D721Med (cell line): ENCODE data around the gene SEC14L1.

Experiments
- DNase-seq: peaks from one replicate; pipeline ENCODE4 v3.0.0; 2011; ENCODE audit warnings: low spot score; ENCODE audit not compliant: insufficient read length
- FAIRE-seq: peaks from 2 replicates; lab custom pipeline; 2011; peaks lifted over from hg19 to GRCh38; lab: Jason Lieb, UNC
- TF ChIP-seq, protein P1 (sequence below): IDR thresholded peaks from 2 replicates; pipeline ENCODE4 v1.5.1; 2012; ENCODE audit warnings: mild to moderate bottlenecking, control low read depth; ENCODE audit not compliant: insufficient read depth; ENCODE audit errors: missing control alignments

Gene SEC14L1

DNA sequence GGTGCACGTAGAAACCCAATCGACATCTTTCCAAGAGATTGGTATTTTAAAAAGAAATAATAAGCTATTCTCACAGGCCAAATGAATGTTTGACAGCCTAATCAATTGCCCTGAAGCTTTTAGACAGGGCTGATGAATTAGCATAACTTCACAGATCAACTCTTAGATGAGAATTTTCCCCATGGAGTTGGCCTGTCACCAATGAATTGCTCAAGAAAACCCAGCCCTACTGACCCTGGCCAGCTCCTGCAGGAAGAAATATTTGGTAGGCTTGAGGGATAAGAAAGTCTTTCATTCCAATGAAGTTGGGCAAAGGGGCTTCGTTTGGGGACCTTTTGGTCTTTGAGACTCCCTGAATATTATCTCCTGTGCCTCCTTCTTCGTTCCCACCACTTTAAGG is 23.4 kb upstream of the SEC14L1 start:
- no peak for FAIRE-seq
- DNase-seq, result no peak
- TF ChIP-seq, protein P1, sequence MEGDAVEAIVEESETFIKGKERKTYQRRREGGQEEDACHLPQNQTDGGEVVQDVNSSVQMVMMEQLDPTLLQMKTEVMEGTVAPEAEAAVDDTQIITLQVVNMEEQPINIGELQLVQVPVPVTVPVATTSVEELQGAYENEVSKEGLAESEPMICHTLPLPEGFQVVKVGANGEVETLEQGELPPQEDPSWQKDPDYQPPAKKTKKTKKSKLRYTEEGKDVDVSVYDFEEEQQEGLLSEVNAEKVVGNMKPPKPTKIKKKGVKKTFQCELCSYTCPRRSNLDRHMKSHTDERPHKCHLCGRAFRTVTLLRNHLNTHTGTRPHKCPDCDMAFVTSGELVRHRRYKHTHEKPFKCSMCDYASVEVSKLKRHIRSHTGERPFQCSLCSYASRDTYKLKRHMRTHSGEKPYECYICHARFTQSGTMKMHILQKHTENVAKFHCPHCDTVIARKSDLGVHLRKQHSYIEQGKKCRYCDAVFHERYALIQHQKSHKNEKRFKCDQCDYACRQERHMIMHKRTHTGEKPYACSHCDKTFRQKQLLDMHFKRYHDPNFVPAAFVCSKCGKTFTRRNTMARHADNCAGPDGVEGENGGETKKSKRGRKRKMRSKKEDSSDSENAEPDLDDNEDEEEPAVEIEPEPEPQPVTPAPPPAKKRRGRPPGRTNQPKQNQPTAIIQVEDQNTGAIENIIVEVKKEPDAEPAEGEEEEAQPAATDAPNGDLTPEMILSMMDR, result no peak

DNA sequence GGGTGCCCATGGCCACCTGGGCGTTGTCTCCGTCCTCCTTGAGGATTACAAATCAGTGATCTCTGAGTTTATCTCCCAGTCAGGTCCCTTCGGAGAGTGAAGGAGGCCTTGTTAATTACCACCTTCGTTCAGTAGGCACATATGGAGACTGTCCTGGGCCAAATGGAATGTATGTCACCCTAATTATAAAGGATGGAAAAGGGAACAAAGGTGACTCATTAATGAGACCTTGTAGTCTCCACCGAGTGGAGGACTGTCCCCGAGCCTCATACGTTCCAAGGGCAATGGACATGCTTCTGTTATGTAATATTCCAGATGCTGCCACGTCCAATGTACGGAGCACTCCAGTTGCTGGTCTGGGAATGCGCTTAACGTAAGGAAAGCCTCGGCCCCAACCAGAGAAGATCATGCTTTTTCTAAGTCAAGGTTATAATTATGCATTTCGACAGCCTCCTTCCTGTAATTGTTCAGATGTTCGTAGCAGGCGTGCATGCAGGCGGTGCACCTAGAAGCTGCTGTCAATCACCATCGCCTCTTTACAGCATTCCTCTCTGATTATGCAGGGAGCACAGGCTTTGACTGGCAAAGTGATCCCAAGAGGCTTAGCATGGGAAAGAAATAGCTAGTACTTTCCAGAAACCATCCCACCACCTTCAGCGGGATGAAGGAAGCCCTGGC is 22.4 kb upstream of the SEC14L1 start:
- TF ChIP-seq, protein P1, result no peak
- no peak for DNase-seq
- no peak for FAIRE-seq

DNA sequence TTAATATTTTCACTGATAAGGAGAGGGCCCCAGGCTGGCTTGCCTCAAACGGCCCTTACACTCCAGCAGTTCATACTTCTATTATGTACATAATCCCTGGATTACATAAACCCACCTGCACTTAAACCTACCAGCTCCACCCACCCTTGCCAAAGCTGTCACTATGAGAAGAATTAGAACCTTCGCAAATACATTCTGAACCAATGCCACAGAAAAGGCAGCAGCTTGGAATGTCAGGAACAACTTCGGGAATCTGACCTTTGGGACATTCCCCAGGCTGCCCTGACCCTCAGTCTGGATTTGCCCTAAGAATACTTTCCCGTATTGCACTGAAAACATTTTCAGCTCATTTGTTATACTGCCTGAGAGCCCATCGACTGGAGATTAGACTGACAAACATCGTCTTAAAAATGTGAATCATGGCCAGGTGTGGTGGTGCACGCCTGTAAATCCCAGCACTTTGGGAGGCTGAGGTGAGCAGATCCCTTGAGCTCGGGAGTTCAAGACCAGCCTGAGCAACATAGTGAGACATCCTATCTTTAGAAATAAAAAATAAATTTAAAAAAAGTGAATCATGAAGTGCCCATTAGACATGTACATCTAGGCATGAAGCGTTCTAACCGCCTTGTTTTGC is 21.0 kb upstream of the SEC14L1 start:
- FAIRE-seq (no peak), DNase-seq (peak; percentile 57)
- TF ChIP-seq, protein P1, result no peak

DNA sequence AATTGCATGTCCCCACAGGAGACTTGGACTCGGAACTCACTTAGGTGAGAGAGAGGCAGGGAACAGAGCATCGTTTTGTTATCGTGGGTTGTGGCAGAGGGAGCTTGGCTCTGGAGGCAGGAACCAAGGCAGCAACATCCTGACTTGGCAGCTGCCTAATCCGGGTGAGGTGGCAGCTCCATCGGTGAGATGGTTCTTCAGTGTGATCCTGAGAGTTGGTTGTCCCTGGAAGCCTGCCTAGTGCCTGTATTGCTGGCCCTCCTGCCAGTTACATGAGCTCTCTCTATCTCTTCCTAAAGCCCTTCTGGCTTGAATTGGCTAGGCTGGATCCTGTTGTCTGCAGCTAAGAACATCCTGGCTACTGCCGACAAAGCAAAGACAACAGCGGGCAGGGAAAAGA is 19.9 kb upstream of the SEC14L1 start:
- TF ChIP-seq, protein P1, result no peak
- no peak for DNase-seq
- FAIRE-seq, result no peak

GRCh38 chr17:77124192-77124889 is 16.4 kb upstream of the SEC14L1 start:
- FAIRE-seq, result no peak
- no peak for DNase-seq
- TF ChIP-seq, protein P1, result no peak

GRCh38 chr17:77125432-77125901 is 15.3 kb upstream of the SEC14L1 start:
- TF ChIP-seq, protein P1, result no peak
- FAIRE-seq (no peak), DNase-seq (no peak)
